ENCODE measurements around the gene ZNF264. TPM values are rescaled to one million over a fixed set of nuclear protein-coding genes. Genes with fewer than 3 reads are reported as not detected.
A peak's percentile ranks its signal among the peaks of the same experiment; 100 is the strongest.

The ZNF264 gene
- total RNA-seq, 2 experiments from 2014 or later: 10.0 to 12.6 TPM

DNA sequence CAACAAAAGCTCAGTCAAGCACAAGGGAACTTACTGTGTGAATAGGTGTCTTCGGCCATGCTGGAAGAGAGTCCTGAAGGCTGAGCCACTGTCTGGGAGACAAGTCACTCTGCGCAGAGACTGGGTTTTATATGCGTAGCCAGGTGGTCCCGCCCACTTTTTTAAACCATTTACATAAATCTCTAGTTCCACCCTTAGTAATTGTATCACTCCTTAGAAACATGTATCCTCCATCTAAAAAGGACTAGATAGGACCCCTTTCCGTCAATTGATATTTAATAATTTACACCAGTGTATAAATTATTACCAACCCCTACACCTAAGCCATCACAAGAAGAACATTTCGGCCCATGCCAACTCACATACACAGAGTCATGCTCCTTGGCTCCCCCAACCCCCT is 23.9 kb upstream of the ZNF264 start, which contains the start of gene DUXA:
DUXA (minus strand) TSS at position 101 of the 400 bp plus-strand sequence; CDS start at position 59, 42 bp downstream.
- no TSS peak for BruUV-seq (replicated peaks)
- CTCF ChIA-PET (ENCODE audit: unreplicated experiment): no interaction called here

DNA sequence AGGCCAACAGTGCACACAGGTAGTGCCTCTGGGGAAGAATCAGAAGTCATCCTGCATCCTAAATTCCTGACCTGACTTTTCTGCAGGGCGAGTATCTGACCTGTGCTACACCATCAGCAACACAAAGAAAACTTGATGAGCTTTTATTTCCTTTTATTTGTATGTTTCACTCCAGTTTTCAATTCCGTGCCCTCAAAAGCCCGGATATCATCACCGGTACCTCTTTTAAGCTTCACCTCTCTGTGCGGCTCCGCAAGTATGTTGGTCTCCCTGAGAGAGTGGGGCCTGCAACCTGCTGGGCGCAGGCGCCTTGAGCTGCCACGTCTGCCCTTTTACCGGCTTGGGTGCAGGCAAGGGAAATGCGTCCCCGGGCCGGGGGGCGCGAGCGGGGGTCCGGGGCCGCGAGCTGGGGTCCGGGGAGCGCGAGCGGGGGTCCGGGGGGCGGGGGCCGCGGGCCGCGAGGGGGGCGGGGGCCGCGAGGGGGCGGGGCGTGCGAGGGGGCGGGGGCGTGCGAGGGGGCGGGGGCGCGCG is 19.7 kb upstream of the ZNF264 start:
- no peaks in the 10 kb centered on the region for H3K4me1 ChIP-seq (ENCODE audit: insufficient read depth, low read length, poor library complexity, severe bottlenecking)
- no peak for DNase-seq (ENCODE audit: low spot score)
- H3K4me3 ChIP-seq (ENCODE audit: low read depth, low read length, poor library complexity, severe bottlenecking): no peak overlapping the region
- H3K9me3 ChIP-seq (ENCODE audit: low read length): no peaks in the 10 kb centered on the region
- TF ChIP-seq, protein P1, sequence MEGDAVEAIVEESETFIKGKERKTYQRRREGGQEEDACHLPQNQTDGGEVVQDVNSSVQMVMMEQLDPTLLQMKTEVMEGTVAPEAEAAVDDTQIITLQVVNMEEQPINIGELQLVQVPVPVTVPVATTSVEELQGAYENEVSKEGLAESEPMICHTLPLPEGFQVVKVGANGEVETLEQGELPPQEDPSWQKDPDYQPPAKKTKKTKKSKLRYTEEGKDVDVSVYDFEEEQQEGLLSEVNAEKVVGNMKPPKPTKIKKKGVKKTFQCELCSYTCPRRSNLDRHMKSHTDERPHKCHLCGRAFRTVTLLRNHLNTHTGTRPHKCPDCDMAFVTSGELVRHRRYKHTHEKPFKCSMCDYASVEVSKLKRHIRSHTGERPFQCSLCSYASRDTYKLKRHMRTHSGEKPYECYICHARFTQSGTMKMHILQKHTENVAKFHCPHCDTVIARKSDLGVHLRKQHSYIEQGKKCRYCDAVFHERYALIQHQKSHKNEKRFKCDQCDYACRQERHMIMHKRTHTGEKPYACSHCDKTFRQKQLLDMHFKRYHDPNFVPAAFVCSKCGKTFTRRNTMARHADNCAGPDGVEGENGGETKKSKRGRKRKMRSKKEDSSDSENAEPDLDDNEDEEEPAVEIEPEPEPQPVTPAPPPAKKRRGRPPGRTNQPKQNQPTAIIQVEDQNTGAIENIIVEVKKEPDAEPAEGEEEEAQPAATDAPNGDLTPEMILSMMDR (conservative IDR thresholded peaks at IDR 0.05; ENCODE audit: low read length): no peak
- no peak for TF ChIP-seq EZH2phosphoT487 (IDR thresholded peaks at IDR 0.05; ENCODE audit: borderline replicate concordance, low read depth, low read length)
- H3K27ac ChIP-seq (ENCODE audit: low read depth, low read length, poor library complexity, severe bottlenecking): no peak overlapping the region
- ChIA-PET POLR2A (no interaction called here), CTCF (ENCODE audit: unreplicated experiment) (no interaction called here)
- H3K9me2 ChIP-seq (ENCODE audit: insufficient read depth, low read length): no peaks in the 10 kb centered on the region
- no peak overlapping the region for H2AFZ ChIP-seq (ENCODE audit: low read length)
- BruUV-seq (replicated peaks): no TSS peak
- H3K79me2 ChIP-seq (ENCODE audit: insufficient read depth, low read depth, low read length): no peaks in the 10 kb centered on the region
- H3K36me3 ChIP-seq (ENCODE audit: insufficient read depth, low read length): no peaks in the 10 kb centered on the region
- H4K20me1 ChIP-seq (ENCODE audit: insufficient read depth, low read length): no peaks in the 10 kb centered on the region
- H3K4me2 ChIP-seq (ENCODE audit: low read length): no peak overlapping the region
- intact Hi-C loops (cut with micrococcal nuclease; ENCODE audit: unreplicated experiment): no loop called here

More for the DNA sequence above, 23.9 kb upstream of the ZNF264 start, which contains the start of gene DUXA:
- Histone ChIP-seq H3K9me2 (ENCODE audit: insufficient read depth, low read length) (no peaks in the 10 kb centered on the region), H3K27ac (ENCODE audit: low read depth, low read length, poor library complexity, severe bottlenecking) (no peak within 1 kb of the TSS), H3K4me2 (ENCODE audit: low read length) (no peak within 1 kb of the TSS), H2AFZ (ENCODE audit: low read length) (no peak within 1 kb of the TSS), H3K4me1 (ENCODE audit: insufficient read depth, low read length, poor library complexity, severe bottlenecking) (no peaks in the 10 kb centered on the region), H3K4me3 (ENCODE audit: low read depth, low read length, poor library complexity, severe bottlenecking) (no peak within 1 kb of the TSS), H4K20me1 (ENCODE audit: insufficient read depth, low read length) (no peaks in the 10 kb centered on the region), H3K36me3 (ENCODE audit: insufficient read depth, low read length) (no peaks in the 10 kb centered on the region), H3K79me2 (ENCODE audit: insufficient read depth, low read depth, low read length) (no peaks in the 10 kb centered on the region), H3K9me3 (ENCODE audit: low read length) (no peaks in the 10 kb centered on the region)
- DNase-seq (ENCODE audit: low spot score): no peak
- TF ChIP-seq, protein P1 (conservative IDR thresholded peaks at IDR 0.05; ENCODE audit: low read length): no peak
- no peak for TF ChIP-seq EZH2phosphoT487 (IDR thresholded peaks at IDR 0.05; ENCODE audit: borderline replicate concordance, low read depth, low read length)
- POLR2A ChIA-PET: no interaction called here
- intact Hi-C loops (cut with micrococcal nuclease; ENCODE audit: unreplicated experiment): no loop called here

- peaks cover 10% of the 10 kb centered on the region for H3K79me2 ChIP-seq (ENCODE audit: insufficient read depth, low read depth, low read length)
- H3K4me1 ChIP-seq (ENCODE audit: insufficient read depth, low read length, poor library complexity, severe bottlenecking): peaks cover 5% of the 10 kb centered on the region
- CTCF ChIA-PET (ENCODE audit: unreplicated experiment): no interaction called here
- no peak overlapping the region for H3K4me2 ChIP-seq (ENCODE audit: low read length)
- no peak for TF ChIP-seq EZH2phosphoT487 (IDR thresholded peaks at IDR 0.05; ENCODE audit: borderline replicate concordance, low read depth, low read length)
- TF ChIP-seq, protein P1 (conservative IDR thresholded peaks at IDR 0.05; ENCODE audit: low read length): no peak
- no peak overlapping the region for H3K4me3 ChIP-seq (ENCODE audit: low read depth, low read length, poor library complexity, severe bottlenecking)
- DNase-seq (ENCODE audit: low spot score): no peak
- no peak overlapping the region for H3K27ac ChIP-seq (ENCODE audit: low read depth, low read length, poor library complexity, severe bottlenecking)
- H3K9me2 ChIP-seq (ENCODE audit: insufficient read depth, low read length): no peaks in the 10 kb centered on the region
- H3K9me3 ChIP-seq (ENCODE audit: low read length): peaks cover 15% of the 10 kb centered on the region; the same call in 1 of the 2 replicates
- POLR2A ChIA-PET: no interaction called here
- peaks cover 22% of the 10 kb centered on the region for H3K36me3 ChIP-seq (ENCODE audit: insufficient read depth, low read length)
- H2AFZ ChIP-seq (ENCODE audit: low read length): peak overlapping the region; percentile 86; the same call in 1 of the 2 replicates
- no peaks in the 10 kb centered on the region for H4K20me1 ChIP-seq (ENCODE audit: insufficient read depth, low read length)
- intact Hi-C loops (cut with micrococcal nuclease; ENCODE audit: unreplicated experiment): no loop called here
- no TSS peak for BruUV-seq (replicated peaks)
Observed at GRCh38 chr19:57190301-57190700, 999 bp upstream of the ZNF264 start.
